T-helper 1 cell treated with Interleukin-12 subunit alpha and Interleukin-12 subunit beta and Interleukin-4 antibody, amounts not matched to agents 30 ng/mL and 1 ng/mL, for 36 hours (primary cell): ENCODE measurements around the gene SIT1. TPM values are rescaled to one million over a fixed set of nuclear protein-coding genes. Genes with fewer than 3 reads are reported as not detected.
"Not testable (repeated sequence)": the region's sequence is repeated elsewhere in the genome, so short reads cannot be mapped to it uniquely, and the experiment has no call there.

Experiments
- intact Hi-C: fragments of 100-400 bp; cut with micrococcal nuclease; formaldehyde crosslinking; loops from one replicate; pipeline ENCODE4 v1.15.1; 2024
- total RNA-seq: library from RNA; stranded (reverse); gene quantifications from 2 replicates; pipeline ENCODE4 v1.2.3, GENCODE V29; 2022

The SIT1 gene
- total RNA-seq, 1 donor from 2014 or later: 218 TPM

- intact Hi-C loops: loop anchor here (1.0 kb wide), 1 partner anchor 8 kb away; no protein-coding TSS in a partner anchor
Observed at GRCh38 chr9:35639225-35639624, 11.5 kb downstream of the SIT1 start.

DNA sequence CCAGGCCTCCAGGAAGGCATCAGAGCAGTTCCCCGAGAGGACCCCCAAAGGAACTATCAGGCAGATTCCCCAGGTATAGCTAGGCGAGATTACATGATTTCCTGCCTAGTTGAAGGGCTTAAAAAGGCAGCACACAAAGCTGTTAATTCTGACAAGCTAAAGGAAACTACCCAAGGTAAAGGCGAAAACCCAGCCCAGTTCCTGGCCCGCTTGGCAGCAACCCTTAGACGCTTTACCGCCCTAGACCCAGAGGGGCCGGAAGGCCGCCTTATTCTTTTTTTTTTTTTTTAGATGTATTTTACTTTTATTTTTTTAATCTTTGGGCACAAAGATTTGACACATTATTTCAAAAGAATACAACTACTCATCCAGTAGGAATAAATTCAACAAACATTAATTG lies 12.0 kb downstream of the SIT1 start:
- intact Hi-C loops: loop anchor here (1.0 kb wide), 1 partner anchor 9 kb away; no protein-coding TSS in a partner anchor

DNA sequence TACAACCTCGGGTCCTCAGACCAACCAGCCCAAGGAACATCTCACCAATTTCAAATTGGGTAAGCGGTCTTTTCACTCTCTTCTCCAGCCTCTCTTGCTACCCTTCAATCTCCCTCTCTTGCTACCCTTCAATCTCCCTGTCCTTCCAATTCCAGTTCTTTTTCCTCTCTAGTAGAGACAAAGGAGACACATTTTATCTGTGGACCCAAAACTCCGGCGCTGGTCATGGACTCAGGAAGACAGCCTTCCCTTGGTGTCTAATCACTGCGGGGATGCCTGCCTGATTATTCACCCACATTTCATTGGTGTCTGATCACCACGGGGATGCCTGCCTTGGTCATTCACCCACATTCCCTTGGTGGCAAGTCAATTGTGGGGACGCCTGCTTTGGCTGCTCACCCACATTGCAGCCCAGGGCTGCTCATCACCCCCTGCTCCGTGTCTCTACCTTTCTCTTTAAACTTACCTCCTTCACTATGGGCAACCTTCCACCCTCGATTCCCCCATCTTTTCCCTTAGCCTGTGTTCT lies 13.2 kb downstream of the SIT1 start:
- intact Hi-C loops: not testable (repeated sequence)

DNA sequence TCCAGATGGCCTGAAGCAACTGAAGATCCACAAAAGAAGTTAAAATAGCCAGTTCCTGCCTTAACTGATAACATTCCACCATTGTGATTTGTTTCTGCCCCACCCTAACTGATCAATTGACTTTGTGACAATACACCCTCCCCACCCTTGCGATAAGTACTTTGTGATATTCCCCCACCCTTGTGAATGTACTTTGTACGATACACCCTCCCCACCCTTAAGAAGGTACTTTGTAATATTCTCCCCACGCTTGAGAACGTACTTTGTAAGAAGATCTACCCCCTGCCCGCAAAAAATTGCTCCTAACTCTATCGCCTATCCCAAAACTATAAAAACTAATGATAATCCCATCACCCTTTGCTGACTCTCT lies 13.9 kb downstream of the SIT1 start:
- intact Hi-C loops: not testable (repeated sequence)

DNA sequence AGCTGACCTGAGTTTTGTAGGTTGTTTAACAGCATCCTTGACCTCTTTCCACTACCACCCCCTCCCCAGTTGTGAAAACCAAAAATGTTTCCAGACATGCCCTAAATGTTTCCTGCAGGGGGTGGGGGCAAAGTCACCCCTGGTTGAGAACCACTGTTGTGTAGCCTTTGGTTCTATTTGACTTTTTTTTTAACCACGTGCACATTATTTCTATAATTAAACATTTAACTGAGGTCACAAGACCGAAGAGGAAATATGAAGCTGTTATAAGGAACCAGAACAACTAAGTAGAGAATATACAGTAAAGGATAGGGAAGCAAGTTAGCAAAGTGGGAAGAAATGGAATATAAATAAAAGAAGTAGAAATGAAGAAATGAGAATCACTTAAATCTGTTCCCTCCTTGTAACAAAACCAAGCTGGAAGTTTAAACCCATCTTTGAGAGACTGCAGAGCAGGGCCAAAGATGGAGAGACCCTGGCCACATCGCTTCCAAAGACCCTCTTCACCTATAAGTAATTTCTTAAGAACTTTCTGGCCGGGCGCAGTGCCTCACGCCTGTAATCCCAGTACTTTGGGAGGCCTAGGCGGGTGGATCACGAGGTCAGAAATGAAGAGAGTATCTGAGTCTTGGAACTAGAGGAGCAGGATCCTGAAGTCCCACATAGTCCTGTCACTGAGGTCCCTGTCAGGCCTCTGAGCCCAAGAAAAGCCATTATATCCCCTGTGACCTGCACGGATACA lies 14.4 kb downstream of the SIT1 start:
- intact Hi-C loops: no loop called here

DNA sequence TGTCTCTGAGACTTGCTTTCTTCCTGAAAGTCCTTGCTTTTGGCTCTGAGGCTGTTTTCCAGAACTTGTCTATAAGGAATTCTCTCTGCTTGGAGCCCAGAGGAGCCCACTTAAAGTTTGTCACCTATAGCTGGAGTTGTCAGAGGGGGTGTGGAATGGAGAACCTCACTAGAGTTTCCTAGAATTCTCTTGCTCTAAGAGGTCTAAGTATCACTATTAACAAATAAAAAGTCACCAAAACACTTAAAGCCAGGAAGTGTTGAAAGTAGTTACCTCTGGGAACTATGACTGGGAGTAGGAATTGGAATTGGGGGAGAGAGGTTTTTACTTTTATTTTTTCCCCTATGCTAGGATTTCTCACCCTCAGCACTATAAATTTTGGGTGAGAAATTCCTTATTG lies 15.0 kb downstream of the SIT1 start:
- intact Hi-C loops: no loop called here

GRCh38 chr9:35629597-35629996 lies 21.1 kb downstream of the SIT1 start:
- intact Hi-C loops: no loop called here

DNA sequence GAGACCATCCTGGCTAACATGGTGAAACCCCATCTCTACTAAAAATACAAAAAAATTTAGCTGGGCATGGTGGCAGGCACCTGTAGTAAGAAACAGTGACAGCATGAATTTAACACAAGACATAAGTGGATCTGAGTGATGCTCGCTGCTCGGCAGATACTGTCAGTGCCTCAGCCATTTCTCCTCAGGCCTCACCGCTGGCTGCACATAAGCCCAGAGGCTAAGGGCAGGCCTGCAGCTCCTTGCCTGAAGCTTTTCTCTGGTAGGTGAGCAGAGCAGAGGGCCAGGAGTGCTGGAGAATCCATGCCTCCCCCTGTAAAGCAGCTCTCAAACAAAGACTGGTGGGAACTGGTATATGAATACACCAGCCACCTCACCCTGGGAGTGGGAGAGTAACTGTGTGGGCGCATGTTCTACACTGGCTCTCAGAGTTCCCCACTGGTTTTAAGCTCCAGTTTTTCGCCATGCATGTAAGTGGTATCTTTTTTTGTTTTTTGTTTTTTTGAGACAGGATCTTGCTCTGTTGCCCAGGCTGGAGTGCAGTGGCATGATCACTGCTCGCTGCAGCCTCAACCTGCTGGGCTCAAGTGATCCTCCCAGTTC lies 22.2 kb downstream of the SIT1 start:
- intact Hi-C loops: no loop called here

- intact Hi-C loops: no loop called here
Observed at GRCh38 chr9:35627575-35627974, 23.2 kb downstream of the SIT1 start.

DNA sequence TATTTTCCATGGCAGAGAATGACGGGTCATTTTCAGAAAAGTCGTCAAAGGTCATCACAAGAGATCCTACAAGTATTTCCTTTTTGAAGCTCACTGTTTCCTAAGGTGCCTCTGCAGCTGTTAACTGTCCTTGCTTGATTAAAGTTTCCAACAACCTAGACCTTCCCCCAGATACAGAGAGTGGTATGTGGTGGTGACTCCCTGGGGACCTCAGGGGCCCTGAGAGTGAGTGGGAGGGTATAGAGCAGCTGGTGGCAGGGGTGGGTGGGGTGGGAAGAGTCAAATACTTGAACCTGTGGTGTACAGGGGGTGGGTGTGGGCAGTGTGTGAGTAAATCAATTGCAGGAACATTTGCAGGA lies 31.0 kb downstream of the SIT1 start:
- intact Hi-C loops: loop anchor here (1.0 kb wide), 1 partner anchor 15 kb away; no protein-coding TSS in a partner anchor

GRCh38 chr9:35618854-35619799 lies 31.6 kb downstream of the SIT1 start:
- intact Hi-C loops: loop anchor here (1.0 kb wide), 1 partner anchor 15 kb away; no protein-coding TSS in a partner anchor

- intact Hi-C loops: no loop called here
Observed at GRCh38 chr9:35618325-35618727, 32.4 kb downstream of the SIT1 start, which contains the start of gene CD72. Gene CD72, minus strand, starts transcription at chr9:35618413. Its CDS starts 110 bp downstream, at chr9:35618303.

GRCh38 chr9:35617548-35617947 lies 33.2 kb downstream of the SIT1 start:
- intact Hi-C loops: loop anchor here (1.0 kb wide), 2 partner anchors 29 to 40 kb away; no protein-coding TSS in a partner anchor

- intact Hi-C loops: loop anchor here (1.0 kb wide), 2 partner anchors 29 to 40 kb away; no protein-coding TSS in a partner anchor
Observed at GRCh38 chr9:35616681-35617459, 33.9 kb downstream of the SIT1 start.

DNA sequence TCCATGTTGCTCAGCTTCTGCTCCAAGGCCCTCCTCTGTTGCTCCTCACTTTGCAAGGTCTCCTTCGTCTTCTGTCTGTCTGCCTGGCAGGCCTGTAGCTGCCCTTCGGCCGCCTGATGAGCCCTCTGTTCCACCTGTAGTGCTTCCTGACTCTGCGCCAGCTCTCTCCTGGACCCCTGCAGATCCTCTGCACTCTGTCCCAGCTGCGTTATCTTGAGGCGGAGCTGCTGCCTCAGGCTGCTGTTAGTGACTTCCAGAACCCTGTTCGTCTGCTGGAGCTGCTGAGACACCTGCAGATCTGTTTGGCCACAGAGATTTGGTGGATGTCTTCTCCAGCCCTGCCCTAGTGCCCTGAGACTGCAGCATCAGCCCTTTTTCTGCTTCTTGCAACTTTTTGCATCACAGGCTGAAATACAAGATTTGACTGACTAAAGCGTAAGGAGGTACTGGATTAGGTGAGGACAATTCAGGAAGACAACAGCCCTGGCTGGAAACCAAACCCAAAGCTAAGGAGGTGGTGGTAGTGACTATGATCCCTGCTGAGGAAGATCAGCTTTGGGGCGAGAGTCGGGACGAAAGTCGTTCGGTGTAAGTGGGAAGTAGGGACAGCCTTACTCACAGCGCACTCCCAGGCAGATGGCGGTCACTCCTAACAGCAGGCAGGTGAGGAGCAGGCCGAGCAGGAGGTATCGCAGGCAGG lies 34.6 kb downstream of the SIT1 start:
- intact Hi-C loops: no loop called here

- intact Hi-C loops: no loop called here
Observed at GRCh38 chr9:35612843-35613242, 37.9 kb downstream of the SIT1 start.

- intact Hi-C loops: not testable (repeated sequence)
Observed at GRCh38 chr9:35612066-35612465, 38.7 kb downstream of the SIT1 start.

DNA sequence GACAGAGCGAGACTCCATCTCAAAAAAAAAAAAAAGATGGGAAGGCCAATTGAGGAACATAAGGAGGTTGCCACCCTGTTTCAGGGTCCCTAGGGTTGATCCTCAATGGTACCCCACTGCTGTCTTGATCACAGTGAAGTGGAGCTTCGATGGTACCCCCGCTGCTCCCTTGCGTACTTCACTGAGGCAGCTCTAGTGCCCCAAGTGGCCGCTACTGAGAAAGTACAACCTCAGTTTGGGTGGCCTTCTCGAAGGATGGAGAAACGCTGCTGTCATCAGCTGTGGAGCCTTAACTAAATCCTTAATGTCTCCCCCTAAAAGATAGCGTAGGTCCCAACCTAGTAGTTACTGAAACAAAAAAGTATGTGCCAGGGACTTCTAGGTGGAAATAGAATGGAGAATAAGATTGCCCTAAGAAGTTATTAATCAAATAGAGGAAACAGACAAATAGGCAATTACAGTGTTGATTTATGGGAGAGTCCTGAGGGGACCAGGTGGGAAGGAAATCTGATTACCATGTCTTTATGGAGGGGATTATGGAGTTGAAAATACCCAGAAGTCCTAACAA lies 39.4 kb downstream of the SIT1 start:
- intact Hi-C loops: no loop called here

GRCh38 chr9:35609820-35610163 lies 40.9 kb downstream of the SIT1 start:
- intact Hi-C loops: no loop called here
